Measurements from ENCODE around the gene PDCL3. TPM values are rescaled to one million over a fixed set of nuclear protein-coding genes. Genes with fewer than 3 reads are reported as not detected.

Gene PDCL3
- total and polyA plus RNA-seq, 2 donors (not counting 3 experiments of a cell fraction or from before 2014, with no cell fraction given): 19.4 to 32.8 TPM

- ChIA-PET POLR2A (no interaction called here), CTCF (no interaction called here)
- DNase-seq (ENCODE audit: low read depth, low spot score) (no peak), FAIRE-seq (no peak)
- Histone ChIP-seq H3K27me3 (ENCODE audit: control insufficient read depth in 2 of 2, insufficient read depth in 2 of 2, low read length in 2 of 2) (no peaks in the 10 kb centered on the region), H4K20me1 (replicated peaks; ENCODE audit: control insufficient read depth, extremely low read depth, insufficient read depth, low read length) (no peaks in the 10 kb centered on the region), H3K9me3 (replicated peaks; ENCODE audit: control insufficient read depth, insufficient read depth, low read length) (no peaks in the 10 kb centered on the region), H3K27ac (ENCODE audit: insufficient read depth, low read depth, low read length) (no peak overlapping the region), H3K4me1 (ENCODE audit: control insufficient read depth, extremely low read depth, insufficient read depth, low read length) (no peaks in the 10 kb centered on the region), H3K9ac (replicated peaks; ENCODE audit: extremely low read depth, insufficient read depth, low read length) (no peak overlapping the region), H3K4me2 (ENCODE audit: insufficient read depth, low read length) (no peak overlapping the region), H2AFZ (ENCODE audit: low read depth, low read length) (no peak overlapping the region), H3K79me2 (ENCODE audit: control insufficient read depth, insufficient read depth, low read length) (no peaks in the 10 kb centered on the region), H3K36me3 (ENCODE audit: control insufficient read depth in 2 of 2, extremely low read depth in 1 of 2, insufficient read depth in 2 of 2, low read length in 2 of 2) (no peaks in the 10 kb centered on the region), H3K4me3 (replicated peaks in 1 of 3; ENCODE audit: insufficient read depth in 1 of 3, low read depth in 1 of 3, low read length in 3 of 3) (no peak overlapping the region), H3K9me1 (replicated peaks; ENCODE audit: control insufficient read depth, extremely low read depth, insufficient read depth, low read length) (no peaks in the 10 kb centered on the region)
- dilution Hi-C loops (cut with MboI; ENCODE audit: extremely low pct_ligation_motif_present, low sequenced_read_pairs) (no loop called here), intact Hi-C loops (cut with micrococcal nuclease) (no loop called here)
- no TSS peak for BruUV-seq (replicated peaks)
- TF ChIP-seq MYC (IDR thresholded peaks at IDR 0.05; ENCODE audit: low read depth, low read length): no peak
Observed at GRCh38 chr2:100522430-100522829, 40.4 kb upstream of the PDCL3 start.

GRCh38 chr2:100524331-100524730, 38.5 kb upstream of the PDCL3 start:
- Histone ChIP-seq H3K9ac (replicated peaks; ENCODE audit: extremely low read depth, insufficient read depth, low read length) (no peak overlapping the region), H3K4me1 (ENCODE audit: control insufficient read depth, extremely low read depth, insufficient read depth, low read length) (no peaks in the 10 kb centered on the region), H3K79me2 (ENCODE audit: control insufficient read depth, insufficient read depth, low read length) (no peaks in the 10 kb centered on the region), H3K9me1 (replicated peaks; ENCODE audit: control insufficient read depth, extremely low read depth, insufficient read depth, low read length) (no peaks in the 10 kb centered on the region), H3K27me3 (ENCODE audit: control insufficient read depth in 2 of 2, insufficient read depth in 2 of 2, low read length in 2 of 2) (no peaks in the 10 kb centered on the region), H3K27ac (ENCODE audit: insufficient read depth, low read depth, low read length) (no peak overlapping the region), H4K20me1 (replicated peaks; ENCODE audit: control insufficient read depth, extremely low read depth, insufficient read depth, low read length) (no peaks in the 10 kb centered on the region), H3K9me3 (replicated peaks; ENCODE audit: control insufficient read depth, insufficient read depth, low read length) (no peaks in the 10 kb centered on the region), H3K36me3 (ENCODE audit: control insufficient read depth in 2 of 2, extremely low read depth in 1 of 2, insufficient read depth in 2 of 2, low read length in 2 of 2) (no peaks in the 10 kb centered on the region), H3K4me2 (ENCODE audit: insufficient read depth, low read length) (no peak overlapping the region), H2AFZ (ENCODE audit: low read depth, low read length) (no peak overlapping the region), H3K4me3 (replicated peaks in 1 of 3; ENCODE audit: insufficient read depth in 1 of 3, low read depth in 1 of 3, low read length in 3 of 3) (no peak overlapping the region)
- FAIRE-seq: no peak
- POLR2A ChIA-PET: no interaction called here
- intact Hi-C loops (cut with micrococcal nuclease): no loop called here
- dilution Hi-C loops (cut with MboI; ENCODE audit: extremely low pct_ligation_motif_present, low sequenced_read_pairs): no loop called here
- BruUV-seq (replicated peaks): no TSS peak
- TF ChIP-seq FOS (IDR thresholded peaks at IDR 0.05; ENCODE audit: borderline replicate concordance, insufficient read depth, low read length): no peak
- TF ChIP-seq GATA2 (IDR thresholded peaks at IDR 0.05; ENCODE audit: insufficient read depth, insufficient read length, low read depth, low read length): no peak
- no peak for TF ChIP-seq CTCF (IDR thresholded peaks at IDR 0.05; ENCODE audit: extremely low read depth in 1 of 2, insufficient read depth in 1 of 2, low read depth in 1 of 2, low read length in 2 of 2)
- no peak for TF ChIP-seq JUN (IDR thresholded peaks at IDR 0.05; ENCODE audit: borderline replicate concordance, insufficient read depth, insufficient read length, low read depth)
- no peak for DNase-seq (ENCODE audit: low read depth, low spot score)
- CTCF ChIA-PET: no interaction called here
